Measurements from ENCODE around the gene CUEDC1. TPM values are rescaled to one million over a fixed set of nuclear protein-coding genes. Genes with fewer than 3 reads are reported as not detected.
"Not testable (repeated sequence)": the region's sequence is repeated elsewhere in the genome, so short reads cannot be mapped to it uniquely, and the experiment has no call there.

Gene CUEDC1
- total RNA-seq, 1 donor from 2014 or later: 34.1 TPM

DNA sequence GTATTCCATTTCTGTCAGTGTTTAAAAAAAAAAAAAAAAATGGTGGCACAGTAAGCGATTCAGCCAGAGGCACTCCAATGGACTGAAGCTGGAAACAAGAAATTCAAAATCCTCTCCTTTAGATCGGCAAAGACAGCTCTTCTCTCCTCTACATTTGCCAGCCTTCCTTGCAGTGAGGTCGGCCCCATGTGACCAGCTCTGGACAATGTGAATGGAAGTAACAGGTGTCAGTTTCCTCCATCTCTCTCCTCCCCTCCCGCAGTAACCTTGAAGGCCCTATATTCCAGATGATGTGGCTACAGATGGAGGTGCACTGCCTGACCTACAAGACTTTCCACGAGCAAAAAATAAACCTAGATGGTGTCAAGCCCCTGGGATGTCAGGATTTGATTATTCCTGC, 15.0 kb downstream of the CUEDC1 start:
- DNase-seq (ENCODE audit: low spot score): no peak

DNA sequence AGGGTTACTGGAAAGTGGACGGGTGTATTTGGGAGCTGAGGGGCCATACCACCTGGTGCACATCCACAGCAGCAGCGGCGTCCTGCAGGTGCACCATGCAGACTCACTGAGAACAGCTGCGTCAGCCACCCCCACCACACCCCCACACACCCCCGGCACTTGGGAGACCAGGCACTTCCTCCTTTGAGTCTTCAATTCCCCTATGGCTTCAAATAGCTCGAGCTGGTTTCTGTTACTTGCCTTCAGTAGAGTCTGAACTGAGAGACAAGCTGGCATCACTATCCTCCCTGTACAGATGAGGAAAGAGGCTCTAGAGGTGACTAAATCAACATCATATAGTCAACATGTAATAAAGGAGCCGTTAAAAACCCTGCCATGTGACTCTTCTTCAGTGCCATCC, 15.4 kb downstream of the CUEDC1 start:
- no peak for DNase-seq (ENCODE audit: low spot score)

DNA sequence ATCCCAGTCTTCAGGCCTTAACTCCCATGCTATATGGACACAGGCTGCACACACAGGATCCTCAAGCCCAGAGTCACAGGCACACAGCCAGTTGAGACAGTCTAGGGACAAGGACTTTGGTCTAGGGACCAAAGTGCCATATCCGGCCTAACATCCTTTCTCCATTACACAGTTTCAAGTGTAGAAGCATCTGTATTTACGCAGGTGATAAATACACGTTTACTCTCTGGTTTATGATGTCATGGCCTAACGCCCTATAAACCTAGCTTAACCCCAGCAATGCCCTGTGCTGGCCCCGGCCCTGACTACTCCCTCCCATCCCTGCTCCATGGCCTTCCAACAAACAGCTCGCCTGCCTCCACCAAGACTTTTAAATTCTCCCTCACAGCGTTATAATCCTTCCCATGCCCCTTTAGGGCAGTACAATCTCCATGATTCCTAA, 17.1 kb downstream of the CUEDC1 start:
- no peak for DNase-seq (ENCODE audit: low spot score)

DNA sequence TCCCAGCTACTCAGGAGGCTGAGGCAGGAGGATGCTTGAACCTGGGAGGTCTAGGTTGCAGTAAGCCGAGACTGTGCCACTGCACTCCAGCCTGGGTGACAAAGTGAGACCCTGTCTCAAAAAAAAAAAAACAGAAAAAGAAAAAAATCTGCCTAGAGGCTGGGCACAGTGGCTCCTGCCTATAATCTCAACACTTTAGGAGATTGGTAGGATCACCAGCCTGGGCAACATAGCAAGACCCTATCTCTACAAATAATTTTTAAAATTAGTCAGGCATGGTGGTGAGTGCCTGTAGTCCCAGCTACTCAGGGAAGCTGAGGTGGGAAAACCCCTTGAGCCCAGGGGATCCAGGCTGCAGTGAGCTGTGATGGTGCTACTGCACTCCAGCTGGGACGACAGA, 17.7 kb downstream of the CUEDC1 start:
- no peak for DNase-seq (ENCODE audit: low spot score)

DNA sequence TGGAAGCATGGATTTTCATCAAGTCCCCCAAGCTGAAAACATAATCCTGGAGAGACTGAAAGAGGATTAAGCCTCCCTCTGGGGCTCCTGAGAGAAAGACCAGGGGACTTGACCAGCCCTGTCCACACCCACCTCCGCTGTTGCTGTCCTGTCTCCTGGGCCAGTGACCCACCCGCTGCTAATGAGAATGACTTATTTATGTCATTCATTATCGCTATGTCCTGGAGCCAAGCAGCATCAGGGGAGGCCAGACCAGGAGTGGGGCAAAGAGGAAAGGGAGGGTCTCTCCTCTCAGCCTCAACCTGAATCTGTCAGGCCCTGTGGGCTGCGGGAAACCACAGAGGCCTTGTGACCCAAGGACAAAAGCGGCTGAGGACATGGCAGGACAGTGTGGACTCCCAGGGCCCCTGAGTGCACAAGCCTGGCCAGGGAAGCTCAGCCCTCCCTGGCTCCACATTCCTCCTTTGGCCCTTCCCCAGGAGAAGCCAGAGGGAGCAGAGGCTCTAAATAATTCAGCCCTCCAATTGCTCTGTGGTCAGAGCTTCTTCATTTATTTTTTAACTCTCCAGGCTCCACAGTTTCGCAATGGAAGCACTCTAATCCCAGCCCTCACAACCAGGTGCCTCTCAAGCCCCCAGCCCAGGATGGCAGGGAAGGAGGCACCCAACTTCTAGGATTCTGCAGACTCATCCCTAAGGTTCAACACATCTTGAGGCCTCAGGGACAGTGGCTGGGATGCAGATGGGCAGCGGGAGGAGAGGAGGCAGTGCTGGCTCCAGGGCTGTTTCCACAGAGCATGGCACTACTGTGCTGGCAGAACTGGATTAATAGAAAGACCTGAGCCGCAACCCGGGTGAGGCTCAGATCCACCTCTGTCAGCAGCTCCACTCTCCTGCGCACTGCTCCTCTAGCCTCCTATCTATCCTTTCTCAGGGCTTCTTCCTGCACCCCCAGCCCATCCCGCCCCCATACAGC, 19.1 kb downstream of the CUEDC1 start:
- DNase-seq (ENCODE audit: low spot score): no peak

DNA sequence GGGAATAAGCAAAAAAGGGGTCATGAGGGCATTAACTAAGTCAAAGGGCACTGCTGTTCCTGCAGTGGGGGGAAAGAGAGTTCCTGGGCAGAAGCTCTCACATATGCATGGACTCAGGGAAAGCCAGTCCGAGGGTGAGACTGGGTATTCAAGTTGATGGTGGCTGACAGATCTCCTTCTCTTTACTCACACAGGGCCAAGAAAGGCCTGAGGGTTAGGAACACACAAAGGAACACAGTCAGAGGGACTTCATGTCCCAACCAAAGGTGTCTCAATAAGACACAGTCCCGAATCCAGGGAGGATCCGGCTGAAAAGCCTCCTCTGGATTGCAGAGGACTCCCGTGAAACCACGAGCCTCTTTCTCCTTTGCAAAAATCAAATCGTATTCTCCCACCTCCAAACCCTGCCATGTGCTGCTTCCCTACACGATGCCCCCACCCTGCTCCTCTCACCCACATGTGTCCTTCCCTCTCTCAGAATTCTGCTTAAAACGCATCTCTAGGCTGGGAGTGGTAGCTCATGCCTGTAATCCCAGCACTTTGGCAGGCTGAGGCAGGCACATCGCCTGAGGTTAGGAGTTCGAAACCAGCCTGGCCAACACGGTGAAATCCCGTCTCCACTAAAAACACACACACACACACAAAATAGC, 23.6 kb downstream of the CUEDC1 start:
- no peak for DNase-seq (ENCODE audit: low spot score)

DNA sequence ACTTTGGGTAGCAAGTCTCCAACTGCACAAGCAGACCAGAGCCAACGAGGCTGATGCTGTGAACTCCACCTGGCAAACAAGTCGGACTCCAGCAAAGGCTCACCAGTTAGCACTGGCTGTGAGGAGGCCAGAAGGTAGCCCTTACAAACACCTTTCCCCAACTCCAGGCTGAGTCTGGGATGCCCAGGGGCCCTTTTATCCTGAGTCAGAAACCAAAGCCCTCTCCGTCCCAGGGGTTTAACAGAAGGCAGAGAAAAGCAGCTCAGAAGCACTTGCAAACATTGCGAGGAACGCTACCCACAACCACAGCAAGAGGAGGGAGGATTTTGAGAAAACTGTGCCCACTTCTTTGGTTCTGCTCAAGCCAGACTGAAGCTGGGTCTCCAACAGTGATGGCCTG, 25.0 kb downstream of the CUEDC1 start:
- no peak for DNase-seq (ENCODE audit: low spot score)

DNA sequence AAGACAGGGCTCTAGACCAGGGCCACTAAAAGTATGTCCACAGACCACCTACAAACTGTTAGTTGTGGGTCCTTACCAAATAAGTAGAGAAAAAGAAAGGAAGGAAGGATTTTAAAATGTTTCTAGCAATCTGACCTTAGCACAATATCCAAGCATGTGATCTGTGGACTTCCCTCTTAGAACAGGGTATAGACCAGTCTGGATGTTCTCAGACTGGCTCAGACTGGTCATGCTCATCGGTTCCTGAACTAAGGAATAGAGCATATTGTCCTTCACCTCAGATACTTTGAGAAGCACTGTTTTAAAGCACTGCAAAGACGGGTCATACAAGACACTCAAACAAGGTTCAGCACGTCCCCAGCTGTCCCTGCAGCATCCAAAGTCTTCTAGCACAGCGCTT, 25.8 kb downstream of the CUEDC1 start:
- DNase-seq (ENCODE audit: low spot score): no peak

DNA sequence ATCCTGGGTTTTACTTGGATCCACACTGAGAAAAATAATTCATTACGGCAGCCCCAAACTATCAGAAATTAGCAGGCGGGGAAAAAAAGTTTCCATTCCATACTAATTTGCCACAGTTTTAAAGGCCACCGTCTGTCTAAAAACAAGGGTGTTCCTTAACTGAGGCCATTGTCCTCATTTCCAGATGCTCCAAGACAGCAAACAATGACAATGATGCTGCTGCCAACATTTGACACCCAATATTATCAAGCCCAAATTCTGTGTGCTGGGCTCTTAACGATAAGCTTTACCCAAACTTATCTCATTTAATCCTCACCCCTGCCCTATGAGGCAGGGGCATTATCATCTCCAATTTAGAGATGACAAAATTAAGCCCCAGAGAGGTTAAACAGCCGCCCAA, 26.3 kb downstream of the CUEDC1 start:
- DNase-seq (ENCODE audit: low spot score): no peak

DNA sequence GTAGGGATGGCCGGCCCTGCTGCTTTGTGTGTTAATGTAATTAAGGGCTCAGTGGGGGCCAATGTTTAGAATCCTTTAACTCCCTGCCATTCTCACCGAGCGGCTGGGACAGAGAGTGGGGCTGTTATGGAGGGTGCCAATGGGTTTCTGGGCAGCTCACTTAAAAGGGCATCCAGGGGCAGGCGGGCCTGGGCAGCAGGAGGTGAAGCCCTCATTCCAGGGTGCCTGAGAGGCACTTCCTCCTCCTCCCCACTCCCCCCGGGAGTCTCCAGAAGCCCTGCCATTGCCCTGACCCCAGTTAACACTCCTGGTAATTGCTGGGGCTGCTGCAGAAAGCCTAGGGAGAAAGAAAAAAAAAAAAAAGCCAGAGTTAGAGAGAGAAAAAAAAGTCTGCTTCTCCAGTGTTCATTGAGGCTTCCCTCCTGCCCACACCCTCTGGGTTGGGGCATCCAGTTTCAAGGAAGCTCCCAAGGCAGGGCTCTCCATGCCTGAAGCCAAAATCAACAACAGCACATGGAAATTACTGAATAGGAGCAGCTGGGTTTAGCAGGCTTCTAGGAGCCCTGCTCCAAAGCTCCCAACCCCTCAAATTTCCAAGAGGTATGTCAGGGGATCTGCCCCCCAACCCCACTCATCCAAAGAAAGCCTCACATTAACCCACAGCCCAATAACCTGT, 28.0 kb downstream of the CUEDC1 start:
- DNase-seq (ENCODE audit: low spot score): no peak

DNA sequence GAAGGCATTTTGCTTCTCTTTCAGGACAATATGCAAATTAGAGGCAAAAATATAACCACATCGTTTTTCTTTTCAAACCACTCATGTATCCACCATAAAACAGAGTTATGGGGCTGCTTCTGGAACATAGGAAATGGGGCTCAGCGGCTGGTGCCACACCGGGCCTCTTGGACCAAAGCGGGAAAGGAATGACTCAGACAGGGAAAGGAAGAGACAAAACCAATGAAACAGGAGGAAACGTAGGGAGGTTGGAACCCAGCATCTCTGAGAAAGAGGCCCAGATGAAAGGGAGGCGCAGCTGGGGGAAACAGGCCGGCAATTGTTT, 28.5 kb downstream of the CUEDC1 start:
- no peak for DNase-seq (ENCODE audit: low spot score)

DNA sequence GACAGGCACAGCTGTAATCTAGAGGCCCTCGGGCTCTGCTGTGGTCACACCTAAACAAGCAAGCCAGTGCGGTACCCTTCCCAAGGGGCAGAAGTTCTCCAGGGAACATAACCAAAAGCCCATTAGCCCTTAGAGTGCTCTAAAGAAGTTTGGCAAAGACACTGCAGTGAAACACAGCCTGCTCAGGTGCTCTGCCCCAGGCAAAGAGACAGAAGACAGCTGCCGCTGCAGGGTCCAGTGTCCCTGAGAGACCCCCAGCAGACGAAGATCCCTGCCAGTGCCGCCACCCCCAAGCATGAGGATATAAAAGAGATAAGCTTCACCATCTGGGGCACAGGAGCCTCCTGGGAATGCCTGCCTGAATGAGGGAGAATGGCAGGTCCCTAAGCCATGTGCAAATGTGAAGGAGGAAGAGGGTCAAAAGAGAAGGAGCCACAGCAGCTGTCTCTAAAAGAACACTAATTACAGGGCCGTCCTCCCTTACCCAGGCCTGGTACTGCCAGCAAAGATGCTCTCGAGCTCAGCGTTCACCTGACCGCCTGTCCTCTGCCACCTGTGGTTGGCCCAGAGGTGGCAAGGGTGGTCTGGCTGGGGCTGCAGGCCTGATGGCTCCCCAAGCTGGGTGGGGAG, 29.7 kb downstream of the CUEDC1 start:
- no peak for DNase-seq (ENCODE audit: low spot score)

DNA sequence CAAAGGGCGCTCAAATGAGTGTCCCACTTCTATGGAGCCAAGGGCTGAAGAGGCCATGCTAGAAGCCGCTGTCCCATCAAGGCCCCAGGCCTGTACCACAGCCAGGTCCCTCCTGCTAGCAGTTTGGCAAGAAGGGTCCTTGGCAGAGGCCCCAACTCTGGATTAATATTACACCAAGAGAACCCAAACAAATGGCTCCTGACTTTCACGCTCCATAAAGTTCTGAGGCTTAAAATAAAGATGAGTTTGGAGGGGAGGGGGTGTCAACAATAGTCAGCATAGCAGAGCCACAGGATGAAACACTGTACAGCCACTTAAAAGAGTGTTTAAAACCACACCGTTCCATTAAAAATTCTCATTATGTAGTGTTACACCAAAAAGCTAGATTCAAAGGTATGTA, 30.5 kb downstream of the CUEDC1 start:
- no peak for DNase-seq (ENCODE audit: low spot score)

DNA sequence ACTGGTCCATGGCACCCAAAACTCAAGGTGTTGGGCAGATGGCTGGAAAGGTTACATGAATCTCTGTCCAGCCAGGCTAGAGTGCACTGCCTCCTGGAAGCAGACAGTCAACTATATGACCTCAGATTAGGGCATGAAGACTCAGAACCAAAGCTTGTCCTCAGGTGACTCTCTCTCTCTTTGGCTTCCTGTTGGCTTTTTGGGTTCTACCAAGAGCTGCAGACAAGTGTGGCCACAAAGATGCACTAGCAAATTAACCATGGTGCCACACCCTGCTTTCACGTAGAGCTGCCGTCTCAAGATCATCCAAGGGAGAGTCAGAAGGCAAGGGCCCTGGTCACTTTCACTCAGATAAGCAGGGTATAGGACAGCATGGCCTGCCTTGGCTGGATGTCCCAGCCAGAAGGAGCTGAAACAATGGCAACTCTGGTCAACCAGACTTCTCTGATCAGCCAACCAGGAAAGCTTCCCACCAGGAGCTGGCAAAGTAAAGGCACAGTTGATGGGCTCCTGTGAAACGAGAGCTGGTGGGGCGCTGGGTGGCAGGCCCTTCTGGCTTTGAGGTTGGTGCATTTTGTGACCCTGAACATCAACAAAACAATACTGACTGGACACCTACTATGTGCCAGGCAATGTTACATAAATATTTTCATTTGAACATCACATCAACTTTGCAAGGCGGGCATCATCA, 31.9 kb downstream of the CUEDC1 start:
- DNase-seq (ENCODE audit: low spot score): no peak

DNA sequence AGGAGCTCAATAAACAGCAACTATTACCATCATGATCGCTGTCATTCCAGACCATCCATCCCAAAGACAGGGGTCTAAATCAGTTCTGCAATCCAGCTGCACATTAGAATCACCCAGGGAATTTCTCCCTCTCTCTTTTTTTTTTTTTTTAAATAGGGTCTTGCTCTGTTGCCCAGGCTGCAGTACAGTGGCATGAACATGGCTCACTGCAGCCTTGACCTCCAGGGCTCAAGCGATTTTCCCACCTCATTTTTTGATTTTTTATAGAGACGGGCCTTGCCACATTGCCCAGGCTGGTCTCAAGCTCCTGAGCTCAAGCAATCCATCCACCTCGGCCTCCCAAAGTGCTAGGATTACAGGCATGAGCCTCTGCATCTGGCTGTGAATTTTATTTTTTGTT, 32.5 kb downstream of the CUEDC1 start:
- DNase-seq (ENCODE audit: low spot score): not testable (repeated sequence)

DNA sequence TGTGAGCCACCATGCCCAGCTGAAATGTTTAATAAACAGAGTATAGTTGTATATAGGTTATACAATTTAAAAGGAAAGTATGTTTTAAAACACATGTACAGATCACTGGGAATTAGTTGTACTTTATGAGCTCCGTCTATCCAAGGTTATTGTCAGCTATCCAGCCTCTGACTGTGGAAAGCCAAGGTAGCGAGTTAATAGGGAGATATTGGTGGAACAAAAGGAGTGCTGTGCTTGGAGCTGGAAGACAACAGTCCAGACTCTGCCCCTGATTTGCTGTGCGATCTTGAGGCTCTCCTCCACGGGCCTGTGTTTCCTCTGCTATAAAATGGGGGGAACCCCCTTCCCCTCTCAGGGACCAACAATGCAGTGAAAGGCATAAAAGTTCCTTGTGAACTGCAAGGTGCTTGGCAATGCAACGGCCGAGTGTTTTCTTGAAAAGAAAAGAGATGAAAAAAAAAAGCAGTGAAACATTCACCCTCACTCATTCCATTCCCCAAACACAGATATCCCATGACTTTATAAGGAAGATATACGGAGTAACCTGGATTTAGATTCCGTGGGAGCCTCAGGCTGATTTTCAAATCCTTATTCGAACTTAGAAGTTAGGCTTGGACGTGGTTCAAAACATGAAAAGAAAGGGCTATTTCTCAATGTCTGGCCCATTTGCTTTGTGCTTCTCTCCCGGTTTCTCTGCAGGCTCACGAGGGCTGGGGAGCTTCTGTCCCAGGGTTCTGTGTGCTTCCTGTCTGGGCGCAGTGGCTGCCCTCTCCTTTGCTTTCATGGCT, 34.1 kb downstream of the CUEDC1 start:
- DNase-seq (ENCODE audit: low spot score): no peak

DNA sequence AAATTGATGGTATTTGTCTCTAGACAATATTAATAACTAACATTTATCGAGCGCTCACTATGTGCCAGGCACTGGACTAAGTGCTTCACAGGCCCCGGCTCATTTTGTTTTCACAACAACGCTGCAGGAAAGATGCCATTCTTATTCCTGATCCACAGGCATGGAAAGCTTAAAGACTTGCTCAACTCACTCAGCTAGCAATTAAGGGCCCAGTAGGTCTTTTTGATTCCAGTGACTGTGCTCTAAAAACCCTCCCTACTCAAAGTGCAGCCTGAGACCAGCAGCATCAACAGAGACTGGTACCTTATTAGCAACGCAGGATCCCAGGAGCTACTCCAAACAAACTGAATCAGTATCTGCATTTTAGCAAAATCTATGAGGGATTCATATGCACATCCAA, 35.3 kb downstream of the CUEDC1 start:
- no peak for DNase-seq (ENCODE audit: low spot score)

DNA sequence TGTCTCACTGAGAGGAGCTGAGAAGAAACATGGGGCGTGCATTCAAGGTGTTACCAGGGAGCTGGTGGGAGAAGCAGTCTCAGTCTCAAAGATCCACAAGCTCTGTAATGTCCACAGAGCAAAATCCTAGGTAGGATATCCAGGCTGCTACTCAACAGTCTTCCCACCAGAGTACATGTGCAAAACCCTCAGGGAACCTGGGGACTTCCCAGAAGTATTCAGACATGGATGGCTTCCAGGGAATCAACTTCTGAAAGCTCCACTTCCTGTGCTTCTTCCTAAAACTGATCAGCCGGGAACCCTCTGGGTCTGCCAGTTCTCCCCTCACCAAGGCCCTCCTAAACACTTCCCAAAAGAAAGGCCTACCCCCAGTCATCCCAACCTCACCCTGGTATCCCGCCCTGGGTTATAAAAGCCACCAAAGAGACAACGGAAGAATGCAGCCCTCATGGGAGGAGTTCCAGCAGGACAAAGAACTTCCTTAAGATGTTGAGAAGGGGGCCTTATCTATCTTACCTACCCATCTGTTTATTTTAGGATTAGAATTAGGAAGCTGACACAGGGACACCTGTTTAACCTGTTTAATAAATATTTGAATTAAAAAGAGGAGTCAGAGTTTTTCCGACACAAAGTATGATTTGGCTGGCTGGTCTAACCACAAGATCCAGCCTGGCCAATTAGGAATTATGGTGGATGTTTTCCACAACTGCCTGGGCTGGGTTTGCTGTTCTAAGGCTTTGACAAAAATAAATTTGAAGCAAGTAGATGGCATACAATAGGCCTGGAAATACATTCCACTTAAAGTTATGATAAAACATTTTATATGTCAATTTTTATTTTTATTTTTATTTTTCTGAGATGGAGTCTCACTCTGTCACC, 37.0 kb downstream of the CUEDC1 start:
- no peak for DNase-seq (ENCODE audit: low spot score)
